GM23248 (cell line): ENCODE data around the gene TRAF3.

Experiments
- EZH2 ChIP-seq: fragments of 200-600 bp; sonication (generic); IDR thresholded peaks from 2 replicates; pipeline ENCODE4 v1.6.1; 2018; ENCODE audit warnings: antibody characterized with exemption, mild to moderate bottlenecking; ENCODE audit not compliant: insufficient read depth, poor library complexity, severe bottlenecking
- EZH2phosphoT487 ChIP-seq: fragments of 200-600 bp; sonication (generic); IDR thresholded peaks from 2 replicates; pipeline ENCODE4 v1.6.1; 2018; ENCODE audit warnings: antibody characterized with exemption, moderate library complexity, mild to moderate bottlenecking, low read depth; ENCODE audit not compliant: insufficient read depth

- TF ChIP-seq EZH2 (no peak), EZH2phosphoT487 (no peak)
These were observed 132.2 kb downstream of the TRAF3 start for GRCh38 chr14:102909462-102909861.
